ENCODE data around the gene SLX9. TPM values are rescaled to one million over a fixed set of nuclear protein-coding genes. Genes with fewer than 3 reads are reported as not detected.

The SLX9 gene
- total RNA-seq, 6 experiments from 2014 or later: 15.0 to 27.9 (median 17.1) TPM

- no peaks in the 10 kb centered on the region for H3K36me3 ChIP-seq
- TF ChIP-seq, protein P1, sequence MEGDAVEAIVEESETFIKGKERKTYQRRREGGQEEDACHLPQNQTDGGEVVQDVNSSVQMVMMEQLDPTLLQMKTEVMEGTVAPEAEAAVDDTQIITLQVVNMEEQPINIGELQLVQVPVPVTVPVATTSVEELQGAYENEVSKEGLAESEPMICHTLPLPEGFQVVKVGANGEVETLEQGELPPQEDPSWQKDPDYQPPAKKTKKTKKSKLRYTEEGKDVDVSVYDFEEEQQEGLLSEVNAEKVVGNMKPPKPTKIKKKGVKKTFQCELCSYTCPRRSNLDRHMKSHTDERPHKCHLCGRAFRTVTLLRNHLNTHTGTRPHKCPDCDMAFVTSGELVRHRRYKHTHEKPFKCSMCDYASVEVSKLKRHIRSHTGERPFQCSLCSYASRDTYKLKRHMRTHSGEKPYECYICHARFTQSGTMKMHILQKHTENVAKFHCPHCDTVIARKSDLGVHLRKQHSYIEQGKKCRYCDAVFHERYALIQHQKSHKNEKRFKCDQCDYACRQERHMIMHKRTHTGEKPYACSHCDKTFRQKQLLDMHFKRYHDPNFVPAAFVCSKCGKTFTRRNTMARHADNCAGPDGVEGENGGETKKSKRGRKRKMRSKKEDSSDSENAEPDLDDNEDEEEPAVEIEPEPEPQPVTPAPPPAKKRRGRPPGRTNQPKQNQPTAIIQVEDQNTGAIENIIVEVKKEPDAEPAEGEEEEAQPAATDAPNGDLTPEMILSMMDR (IDR thresholded peaks at IDR 0.05): no peak
- no peak for TF ChIP-seq POLR2A (IDR thresholded peaks at IDR 0.05)
- H3K4me3 ChIP-seq: no peak overlapping the region
- intact Hi-C loops (cut with DNase I): no loop called here
- H3K27me3 ChIP-seq: no peaks in the 10 kb centered on the region
- no peaks in the 10 kb centered on the region for H3K4me1 ChIP-seq
- ATAC-seq (peak in 2 of 4 donors; percentile 6 to 34), DNase-seq (peak in 1 of 3 donors; percentile 12)
- no peak overlapping the region for H3K27ac ChIP-seq
- H3K9me3 ChIP-seq: no peaks in the 10 kb centered on the region
- WGBS (ENCODE audit: insufficient coverage, low coverage, low lambda C conversion rate, missing lambda C conversion rate): 44% methylated on average over 4 of the region's 30 CpGs
Measured at GRCh38 chr21:45011911-45012661, 72.3 kb downstream of the SLX9 start.

GRCh38 chr21:45012662-45013259 lies 72.9 kb downstream of the SLX9 start:
- intact Hi-C loops (cut with DNase I): no loop called here
- Histone ChIP-seq H3K4me3 (no peak overlapping the region), H3K9me3 (no peaks in the 10 kb centered on the region), H3K36me3 (no peaks in the 10 kb centered on the region), H3K27me3 (no peaks in the 10 kb centered on the region), H3K4me1 (no peaks in the 10 kb centered on the region), H3K27ac (no peak overlapping the region)
- ATAC-seq (no peak), DNase-seq (peak in 1 of 3 donors; percentile 14)
- no peak for TF ChIP-seq POLR2A (IDR thresholded peaks at IDR 0.05)
- TF ChIP-seq, protein P1 (IDR thresholded peaks at IDR 0.05): no peak
- 80% methylated on average over 1 of the region's 10 CpGs for WGBS (ENCODE audit: insufficient coverage, low coverage, low lambda C conversion rate, missing lambda C conversion rate)

DNA sequence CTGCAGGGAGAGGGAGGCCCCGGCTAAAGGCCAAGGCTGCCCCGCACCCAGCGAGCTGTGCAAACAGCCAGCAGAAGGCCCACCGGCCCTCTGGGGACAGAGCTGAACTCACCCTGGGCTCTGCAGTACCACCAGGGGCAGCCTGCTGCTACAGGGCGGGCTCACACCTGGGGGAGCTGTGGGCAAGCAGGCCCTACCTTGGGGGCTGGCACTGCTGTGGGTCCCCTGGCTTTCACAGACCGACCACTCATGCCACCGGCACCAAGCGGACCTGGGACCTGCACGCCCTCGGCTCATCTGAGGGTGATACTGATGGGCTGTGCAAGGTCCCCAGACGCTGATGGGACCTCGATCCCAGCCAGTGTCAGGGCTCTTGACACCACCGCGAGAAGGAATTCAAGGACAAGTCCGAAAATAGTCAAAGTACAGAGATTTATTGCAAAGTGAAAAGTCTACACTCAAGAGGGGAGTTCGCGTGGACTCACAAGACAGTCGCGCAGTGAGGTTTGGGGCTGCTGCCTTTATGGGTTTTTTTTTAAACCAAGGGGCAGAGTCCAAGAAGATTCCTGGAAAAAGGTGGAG lies 73.5 kb downstream of the SLX9 start:
- H3K9me3 ChIP-seq: no peaks in the 10 kb centered on the region
- DNase-seq: peak in 2 of 3 donors; percentile 18 to 48
- peak in 1 of 4 donors; percentile 20 for ATAC-seq
- 48% methylated on average over 9 of the region's 19 CpGs for WGBS (ENCODE audit: insufficient coverage, low coverage, low lambda C conversion rate, missing lambda C conversion rate)
- H3K36me3 ChIP-seq: no peaks in the 10 kb centered on the region
- no peak overlapping the region for H3K4me3 ChIP-seq
- no peaks in the 10 kb centered on the region for H3K4me1 ChIP-seq
- H3K27ac ChIP-seq: no peak overlapping the region
- no peak for TF ChIP-seq POLR2A (IDR thresholded peaks at IDR 0.05)
- TF ChIP-seq, protein P1 (IDR thresholded peaks at IDR 0.05): no peak
- intact Hi-C loops (cut with DNase I): no loop called here
- no peaks in the 10 kb centered on the region for H3K27me3 ChIP-seq

GRCh38 chr21:45014747-45015468 lies 75.1 kb downstream of the SLX9 start:
- TF ChIP-seq, protein P1 (IDR thresholded peaks at IDR 0.05): no peak
- no peak for TF ChIP-seq POLR2A (IDR thresholded peaks at IDR 0.05)
- Histone ChIP-seq H3K4me3 (no peak overlapping the region), H3K27me3 (peaks cover 0 to 6% of the 10 kb centered on the region in 2 donors), H3K36me3 (no peaks in the 10 kb centered on the region), H3K9me3 (no peaks in the 10 kb centered on the region), H3K27ac (no peak overlapping the region), H3K4me1 (no peaks in the 10 kb centered on the region)
- intact Hi-C loops (cut with DNase I): no loop called here
- 70% methylated on average over 2 of the region's 14 CpGs for WGBS (ENCODE audit: insufficient coverage, low coverage, low lambda C conversion rate, missing lambda C conversion rate)
- no peak for DNase-seq
- ATAC-seq: no peak

Data from right lobe of liver (tissue), 6 donors.